IPS DF 6.9 (cell line): ENCODE measurements around the gene NEDD4L.

Source experiments
- DNase-seq: peaks from one replicate; pipeline ENCODE4 v3.0.0-alpha.2; 2013; ENCODE audit warnings: low read depth, low spot score
- H3K27ac ChIP-seq: one replicate; pipeline ENCODE4 v1.5.1; 2013; ENCODE audit warnings: low read length, control low read depth
- H3K27me3 ChIP-seq: 2 replicates; pipeline ENCODE4 v1.6.1; 2013; ENCODE audit warnings: mild to moderate bottlenecking, low read length; ENCODE audit not compliant: control insufficient read depth, insufficient read depth
- H3K36me3 ChIP-seq: 2 replicates; pipeline ENCODE4 v1.6.1; 2013; ENCODE audit warnings: low read length; ENCODE audit not compliant: control insufficient read depth, insufficient read depth
- H3K4me1 ChIP-seq: 2 replicates; pipeline ENCODE4 v1.6.1; 2013; ENCODE audit warnings: low read length; ENCODE audit not compliant: control insufficient read depth, insufficient read depth
- H3K4me3 ChIP-seq: 2 replicates; pipeline ENCODE4 v1.5.1; 2013; ENCODE audit warnings: mild to moderate bottlenecking, low read length
- H3K9me3 ChIP-seq: 2 replicates; pipeline ENCODE4 v1.6.1; 2013; ENCODE audit warnings: low read length, inconsistent platforms; ENCODE audit not compliant: control insufficient read depth, insufficient read depth
- WGBS: extraction: QIAGEN DNeasy Blood & Tissue Kit; methylation state at CpG from one replicate; pipeline ENCODE4 v1.1.7; 2013; ENCODE audit warnings: mixed read lengths, missing lambda C conversion rate; ENCODE audit not compliant: insufficient read length, insufficient coverage; 5-methylcytosine and 5-hydroxymethylcytosine counted together

Gene NEDD4L

GRCh38 chr18:58446391-58447060 is 402.5 kb downstream of the NEDD4L start:
- DNase-seq, result no peak
- H3K4me1 ChIP-seq, result no peaks in the 10 kb centered on the region

GRCh38 chr18:58447402-58448095 is 403.5 kb downstream of the NEDD4L start:
- WGBS, result no CpG with 5 or more reads among the region's 9 CpGs
- DNase-seq, result no peak
- no peaks in the 10 kb centered on the region for H3K9me3 ChIP-seq
- no peaks in the 10 kb centered on the region for H3K4me1 ChIP-seq
- H3K4me3 ChIP-seq, result no peak overlapping the region
- H3K27ac ChIP-seq, result no peak overlapping the region
- no peaks in the 10 kb centered on the region for H3K27me3 ChIP-seq
- H3K36me3 ChIP-seq, result no peaks in the 10 kb centered on the region

More at GRCh38 chr18:58446391-58447060, 402.5 kb downstream of the NEDD4L start:
- no peak overlapping the region for H3K27ac ChIP-seq
- WGBS, result no CpG with 5 or more reads among the region's 11 CpGs
- no peaks in the 10 kb centered on the region for H3K9me3 ChIP-seq
- H3K27me3 ChIP-seq, result no peaks in the 10 kb centered on the region
- H3K36me3 ChIP-seq, result no peaks in the 10 kb centered on the region
- no peak overlapping the region for H3K4me3 ChIP-seq

GRCh38 chr18:58449464-58449863 is 405.4 kb downstream of the NEDD4L start:
- H3K27ac ChIP-seq, result no peak overlapping the region
- WGBS, result no CpG with 5 or more reads among the region's 5 CpGs
- H3K36me3 ChIP-seq, result no peaks in the 10 kb centered on the region
- H3K27me3 ChIP-seq, result no peaks in the 10 kb centered on the region
- no peak overlapping the region for H3K4me3 ChIP-seq
- H3K4me1 ChIP-seq, result no peaks in the 10 kb centered on the region
- no peak for DNase-seq
- H3K9me3 ChIP-seq, result no peaks in the 10 kb centered on the region
